ENCODE measurements around the gene ESYT2.
A peak's percentile ranks its signal among the peaks of the same experiment; 100 is the strongest.
"Not testable (repeated sequence)": the region's sequence is repeated elsewhere in the genome, so short reads cannot be mapped to it uniquely, and the experiment has no call there.

ESYT2 gene

GRCh38 chr7:158829342-158830210 is at the start of gene ESYT2:
ESYT2 (minus strand) TSS chr7:158829509; CDS start chr7:158829418, 91 bp downstream.
- peak; percentile 94 for DNase-seq

- not testable (repeated sequence) for DNase-seq
Observed at GRCh38 chr7:158878151-158879079, 49.1 kb upstream of the ESYT2 start.

- DNase-seq = no peak
Observed at GRCh38 chr7:158876984-158877383, 47.7 kb upstream of the ESYT2 start.

- DNase-seq = no peak
Observed at GRCh38 chr7:158869876-158870275, 40.6 kb upstream of the ESYT2 start.

GRCh38 chr7:158868764-158869410 is 39.6 kb upstream of the ESYT2 start:
- DNase-seq = no peak

- no peak for DNase-seq
Observed at GRCh38 chr7:158867214-158867984, 38.1 kb upstream of the ESYT2 start.

GRCh38 chr7:158865977-158866376 is 36.7 kb upstream of the ESYT2 start:
- no peak for DNase-seq

- DNase-seq = no peak
Observed at GRCh38 chr7:158865462-158865922, 36.2 kb upstream of the ESYT2 start.

- DNase-seq = no peak
Observed at GRCh38 chr7:158864833-158865232, 35.5 kb upstream of the ESYT2 start.

GRCh38 chr7:158864507-158864820 is 35.2 kb upstream of the ESYT2 start:
- no peak for DNase-seq

GRCh38 chr7:158863611-158864506 is 34.5 kb upstream of the ESYT2 start:
- DNase-seq = peak; percentile 60

- DNase-seq = not testable (repeated sequence)
Observed at GRCh38 chr7:158862985-158863610, 33.8 kb upstream of the ESYT2 start.

GRCh38 chr7:158861936-158862704 is 32.8 kb upstream of the ESYT2 start:
- no peak for DNase-seq

- no peak for DNase-seq
Observed at GRCh38 chr7:158861004-158861787, 31.9 kb upstream of the ESYT2 start.

GRCh38 chr7:158860394-158860793 is 31.1 kb upstream of the ESYT2 start:
- DNase-seq = no peak

GRCh38 chr7:158858592-158859503 is 29.5 kb upstream of the ESYT2 start:
- no peak for DNase-seq

GRCh38 chr7:158856883-158857668 is 27.8 kb upstream of the ESYT2 start:
- no peak for DNase-seq
